ENCODE measurements around the gene AOC2.
A peak's percentile ranks its signal among the peaks of the same experiment; 100 is the strongest.

AOC2 gene

GRCh38 chr17:42844271-42844670 lies at the start of gene AOC2:
TSS of gene AOC2 (plus strand) at chr17:42844580. CDS start at chr17:42844627, 47 bp downstream.
- DNase-seq, result no peak

GRCh38 chr17:42795061-42795460 lies 49.3 kb upstream of the AOC2 start:
- DNase-seq, result no peak

GRCh38 chr17:42795465-42795864 lies 48.9 kb upstream of the AOC2 start:
- no peak for DNase-seq

- no peak for DNase-seq
These were observed 48.2 kb upstream of the AOC2 start for GRCh38 chr17:42796066-42796758.

GRCh38 chr17:42797067-42798007 lies 47.0 kb upstream of the AOC2 start:
- no peak for DNase-seq

GRCh38 chr17:42798011-42798382 lies 46.4 kb upstream of the AOC2 start:
- DNase-seq, result no peak

- DNase-seq, result peak; percentile 72
These were observed 45.7 kb upstream of the AOC2 start, which contains the start of the genes CNTD1 and COA3 for GRCh38 chr17:42798383-42799380. TSS of gene CNTD1 (plus strand) at chr17:42798861. CDS start at chr17:42799068, 207 bp downstream. TSS of gene COA3 (minus strand) at chr17:42798704. CDS start at chr17:42798681, 23 bp downstream.

- DNase-seq, result no peak
These were observed 41.1 kb upstream of the AOC2 start for GRCh38 chr17:42803074-42803883.

GRCh38 chr17:42804918-42805367 lies 39.4 kb upstream of the AOC2 start:
- no peak for DNase-seq

- DNase-seq, result no peak
These were observed 38.1 kb upstream of the AOC2 start for GRCh38 chr17:42806249-42806648.

- DNase-seq, result no peak
These were observed 35.1 kb upstream of the AOC2 start for GRCh38 chr17:42809250-42809649.

- DNase-seq, result no peak
These were observed 29.6 kb upstream of the AOC2 start for GRCh38 chr17:42814633-42815399.

- DNase-seq, result no peak
These were observed 26.5 kb upstream of the AOC2 start for GRCh38 chr17:42817866-42818265.

GRCh38 chr17:42818379-42818778 lies 26.0 kb upstream of the AOC2 start:
- no peak for DNase-seq

- peak; percentile 64 for DNase-seq
These were observed 24.3 kb upstream of the AOC2 start for GRCh38 chr17:42819939-42820535.

GRCh38 chr17:42821176-42821575 lies 23.2 kb upstream of the AOC2 start:
- no peak for DNase-seq

- DNase-seq, result no peak
These were observed 16.9 kb upstream of the AOC2 start for GRCh38 chr17:42827472-42827871.

- DNase-seq, result no peak
These were observed 13.4 kb upstream of the AOC2 start for GRCh38 chr17:42830971-42831370.

- peak; percentile 5 for DNase-seq
These were observed 12.0 kb upstream of the AOC2 start for GRCh38 chr17:42832213-42832933.
